ENCODE results near the gene SCT. TPM values are rescaled to one million over a fixed set of nuclear protein-coding genes. Genes with fewer than 3 reads are reported as not detected.
A peak's percentile ranks its signal among the peaks of the same experiment; 100 is the strongest.

SCT gene
- total and polyA plus RNA-seq, 2 of the 8 experiments (the other 6 are each of a cell fraction or from before 2014, with no cell fraction given), result 1.7 to 2.0 TPM

GRCh38 chr11:629237-629583, 2.2 kb upstream of the SCT start:
- no peak overlapping the region for H2BK5ac ChIP-seq (ENCODE audit: low read depth, low read length)
- H3K4me3 ChIP-seq (ENCODE audit: extremely low read depth in 1 of 4, insufficient read depth in 2 of 4, low read depth in 3 of 4, low read length in 4 of 4), result no peak overlapping the region
- WGBS, 2 experiments (ENCODE audit: extremely low coverage in 1 of 2, insufficient coverage in 1 of 2, insufficient read length in 1 of 2, insufficient replicate concordance in 2 of 2, low coverage in 1 of 2, low lambda C conversion rate in 2 of 2, missing lambda C conversion rate in 1 of 2), result 72% methylated on average over 10 of the region's 10 CpGs; no CpG with 5 or more reads in 1 of the 2 experiments
- no peak overlapping the region for H2BK15ac ChIP-seq (ENCODE audit: low read length)
- H3K56ac ChIP-seq (replicated peaks; ENCODE audit: insufficient read length, low read depth, low read length), result no peak overlapping the region
- peak in 1 of 2 experiments; percentile 46 for DNase-seq (ENCODE audit: low read depth in 1 of 2, low spot score in 2 of 2)
- no peak overlapping the region for H3K9ac ChIP-seq (replicated peaks in 1 of 4; ENCODE audit: extremely low read depth in 1 of 4, low read depth in 3 of 4, low read length in 3 of 4)
- no peak overlapping the region for H2AFZ ChIP-seq (ENCODE audit: low read length)
- H3K23me2 ChIP-seq (ENCODE audit: low read depth, low read length), result no peaks in the 10 kb centered on the region; the same call in 1 of the 2 replicates
- no peak overlapping the region for H4K8ac ChIP-seq (ENCODE audit: extremely low read depth, insufficient read depth, low read length)
- FAIRE-seq, result no peak
- H3K23ac ChIP-seq (ENCODE audit: insufficient read length), result no peak overlapping the region
- no peak overlapping the region for H2BK20ac ChIP-seq (ENCODE audit: low read length)
- H4K91ac ChIP-seq (replicated peaks; ENCODE audit: insufficient read length, low read length), result no peak overlapping the region
- H3K4me1 ChIP-seq (replicated peaks in 1 of 4; ENCODE audit: control insufficient read depth in 3 of 4, insufficient read depth in 4 of 4, low read length in 3 of 4), result peaks cover 0 to 6% (median under 1%) of the 10 kb centered on the region in 4 experiments; a peak in 2 of 7 replicates
- H4K20me1 ChIP-seq (replicated peaks in 1 of 2; ENCODE audit: control insufficient read depth in 1 of 2, insufficient read depth in 2 of 2, low read length in 2 of 2), result peaks cover 0 to 7% of the 10 kb centered on the region in 2 experiments
- no peak overlapping the region for H2AK5ac ChIP-seq (ENCODE audit: low read depth, low read length)
- H3K27ac ChIP-seq (ENCODE audit: low read depth, low read length), result no peak overlapping the region
- no peak overlapping the region for H3K18ac ChIP-seq (ENCODE audit: extremely low read depth, low read length)
- H3K9me3 ChIP-seq (ENCODE audit: insufficient read depth in 2 of 2, low read depth in 1 of 2, low read length in 1 of 2), result no peaks in the 10 kb centered on the region
- no peaks in the 10 kb centered on the region for H3K79me2 ChIP-seq (ENCODE audit: control insufficient read depth in 1 of 2, insufficient read depth in 2 of 2, low read length in 2 of 2)
- H3K36me3 ChIP-seq (ENCODE audit: control insufficient read depth in 2 of 4, insufficient read depth in 4 of 4, low read length in 3 of 4), result no peaks in the 10 kb centered on the region
- H2BK120ac ChIP-seq (replicated peaks; ENCODE audit: low read depth, low read length), result no peak overlapping the region
- H4K5ac ChIP-seq (ENCODE audit: insufficient read length, low read depth, low read length), result no peak overlapping the region
- H3K4me2 ChIP-seq (ENCODE audit: insufficient read depth in 1 of 2, low read depth in 2 of 2, low read length in 2 of 2), result no peak overlapping the region
- no peaks in the 10 kb centered on the region for H3K79me1 ChIP-seq (ENCODE audit: low read depth, low read length)
- TF ChIP-seq RAD21 (IDR thresholded peaks at IDR 0.05 in 1 of 2, conservative IDR thresholded peaks at IDR 0.05 in 1 of 2; ENCODE audit: low read depth in 2 of 2, low read length in 2 of 2) (peak in 1 of 2 experiments; percentile 37; a peak in 3 of 4 replicates), CTCF (IDR thresholded peaks at IDR 0.05; ENCODE audit: control extremely low read depth in 1 of 3, insufficient read depth in 1 of 3, low read depth in 1 of 3, low read length in 3 of 3) (peak; percentile 5 to 25 (median 14); a peak in 2 of 4 replicates), BRCA1 (IDR thresholded peaks at IDR 0.05; ENCODE audit: low read depth, low read length) (no peak)
- H3K4ac ChIP-seq (replicated peaks; ENCODE audit: insufficient read length, low read depth, low read length), result no peak overlapping the region
- CTCF ChIA-PET (ENCODE audit: partially characterized antibody), result interaction anchor here (0.7 kb wide), 1 partner anchor 61 kb away, joined by 3 read pairs; no protein-coding TSS in a partner anchor
- no peak overlapping the region for H3K14ac ChIP-seq (ENCODE audit: insufficient read length)
- no peak overlapping the region for H2BK12ac ChIP-seq (ENCODE audit: low read depth, low read length)
- H3K27me3 ChIP-seq (replicated peaks in 1 of 4; ENCODE audit: control insufficient read depth in 3 of 4, extremely low read depth in 1 of 4, insufficient read depth in 3 of 4, low read length in 3 of 4), result peaks cover 3 to 14% (median 10%) of the 10 kb centered on the region in 4 experiments; a peak in 6 of 7 replicates
- POLR2A ChIA-PET (ENCODE audit: partially characterized antibody), result interaction anchor here (1.3 kb wide), 1 partner anchor 10 kb away, joined by 6 read pairs; no protein-coding TSS in a partner anchor
